Common myeloid progenitor, CD34-positive (primary cell): ENCODE results near the gene ULK2.

ENCODE experiments used
- CTCF ChIA-PET: fragments of 350-600 bp; sonication (Branson Sonifier 250); formaldehyde crosslinking; loops from one replicate; lab custom pipeline; 2021; ENCODE audit warnings: antibody characterized with exemption; lab: Charles Lee
- POLR2A ChIA-PET: fragments of 350-600 bp; sonication (Branson Sonifier 250); formaldehyde crosslinking; loops from one replicate; lab custom pipeline; 2021; ENCODE audit warnings: antibody characterized with exemption; lab: Charles Lee
- DNase-seq, 3 donors: peaks; one replicate each; pipeline versions ENCODE4 v3.0.0 to v3.0.0-alpha.2; 2013
- H3K27ac ChIP-seq, 2 experiments: 1 replicate in 1 of 2; 2 replicates in 1 of 2; pipeline ENCODE4 v1.7.0; 2013; ENCODE audit warnings: inconsistent platforms in 2 of 2, low read length in 2 of 2, mild to moderate bottlenecking in 2 of 2, low read depth in 1 of 2, moderate library complexity in 1 of 2; ENCODE audit not compliant: severe bottlenecking in 2 of 2, insufficient read depth in 1 of 2, poor library complexity in 1 of 2
- H3K27me3 ChIP-seq, 5 experiments: replicated peaks in 2 of 5; 1 replicate in 3 of 5; 2 replicates in 2 of 5; pipeline versions ENCODE4 v1.6.1 to v1.7.0; 2013; ENCODE audit warnings: low read length in 4 of 5, mild to moderate bottlenecking in 2 of 5, moderate library complexity in 2 of 5, inconsistent platforms in 1 of 5; ENCODE audit not compliant: insufficient read depth in 5 of 5, control insufficient read depth in 4 of 5
- H3K36me3 ChIP-seq, 4 experiments: 1 replicate in 2 of 4; 2 replicates in 2 of 4; pipeline versions ENCODE4 v1.6.1 to v1.7.0; 2013; ENCODE audit warnings: low read length in 3 of 4, control low read depth in 1 of 4, mild to moderate bottlenecking in 1 of 4; ENCODE audit not compliant: control insufficient read depth in 4 of 4, insufficient read depth in 4 of 4
- H3K4me1 ChIP-seq, 4 experiments: 1 replicate in 3 of 4; 2 replicates in 1 of 4; pipeline versions ENCODE4 v1.6.1 to v1.7.1; 2013; ENCODE audit warnings: low read length in 3 of 4, mild to moderate bottlenecking in 3 of 4, control low read depth in 1 of 4, inconsistent platforms in 1 of 4, moderate library complexity in 1 of 4; ENCODE audit not compliant: control insufficient read depth in 4 of 4, insufficient read depth in 4 of 4; ENCODE audit errors: control extremely low read depth in 1 of 4
- H3K4me3 ChIP-seq, 7 experiments: 1 replicate in 4 of 7; 2 replicates in 3 of 7; pipeline versions ENCODE4 v1.5.1 to v1.7.0; 2013; ENCODE audit warnings: mild to moderate bottlenecking in 7 of 7, low read length in 6 of 7, moderate library complexity in 6 of 7, inconsistent platforms in 2 of 7, low read depth in 2 of 7, control low read depth in 1 of 7; ENCODE audit not compliant: insufficient read depth in 4 of 7, control insufficient read depth in 1 of 7; ENCODE audit errors: extremely low read depth in 1 of 7
- H3K9me3 ChIP-seq, 5 experiments: 1 replicate in 4 of 5; 2 replicates in 1 of 5; pipeline versions ENCODE4 v1.6.1 to v1.7.1; 2013; ENCODE audit warnings: low read length in 4 of 5, mild to moderate bottlenecking in 2 of 5, inconsistent platforms in 1 of 5, low read depth in 1 of 5, moderate library complexity in 1 of 5; ENCODE audit not compliant: control insufficient read depth in 4 of 5, insufficient read depth in 2 of 5; ENCODE audit errors: control extremely low read depth in 1 of 5
- WGBS: methylation state at CpG from one replicate; pipeline ENCODE4 v1.1.5; 2013; ENCODE audit not compliant: insufficient coverage; 5-methylcytosine and 5-hydroxymethylcytosine counted together

Gene ULK2

DNA sequence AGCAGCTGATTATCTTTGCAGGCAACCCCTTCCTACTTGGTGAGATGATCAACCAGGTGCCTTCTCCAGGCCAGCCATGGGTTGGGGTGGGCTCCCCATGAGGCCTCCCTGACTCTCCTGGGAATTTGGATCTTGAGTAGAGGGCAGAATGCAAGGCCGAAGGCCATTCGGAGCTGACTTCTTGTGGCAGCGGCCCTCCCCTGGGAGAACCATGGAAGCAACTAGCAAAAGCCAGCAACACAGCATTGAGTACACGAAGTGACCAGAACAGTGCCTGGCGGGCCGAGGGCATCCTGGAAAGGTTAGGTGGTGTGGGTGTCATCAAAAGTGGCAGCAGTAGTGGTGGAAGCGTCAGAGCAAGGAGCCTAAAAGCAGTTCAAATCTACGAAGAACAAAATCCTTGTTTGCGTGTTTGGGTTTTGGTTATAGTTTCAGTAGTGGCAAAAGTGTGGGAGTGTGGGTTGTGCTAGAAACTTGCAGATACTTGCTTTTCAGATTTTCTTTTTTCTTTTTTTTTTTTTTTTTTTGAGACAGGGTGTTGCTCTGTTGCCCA is 117.6 kb downstream of the ULK2 start:
- DNase-seq: no peak
- Histone ChIP-seq H3K4me3 (no peak overlapping the region), H3K27me3 (peaks cover 0 to 2% (median 0%) of the 10 kb centered on the region in 5 experiments), H3K36me3 (no peaks in the 10 kb centered on the region), H3K4me1 (peaks cover 0 to 18% (median 13%) of the 10 kb centered on the region in 4 experiments), H3K27ac (no peak overlapping the region), H3K9me3 (no peaks in the 10 kb centered on the region)
- ChIA-PET POLR2A (no interaction called here), CTCF (interaction anchor here (1.2 kb wide), 1 partner anchor 13 kb away, joined by 3 read pairs; no protein-coding TSS in a partner anchor)
- WGBS: 93% methylated on average over 8 of the region's 9 CpGs

DNA sequence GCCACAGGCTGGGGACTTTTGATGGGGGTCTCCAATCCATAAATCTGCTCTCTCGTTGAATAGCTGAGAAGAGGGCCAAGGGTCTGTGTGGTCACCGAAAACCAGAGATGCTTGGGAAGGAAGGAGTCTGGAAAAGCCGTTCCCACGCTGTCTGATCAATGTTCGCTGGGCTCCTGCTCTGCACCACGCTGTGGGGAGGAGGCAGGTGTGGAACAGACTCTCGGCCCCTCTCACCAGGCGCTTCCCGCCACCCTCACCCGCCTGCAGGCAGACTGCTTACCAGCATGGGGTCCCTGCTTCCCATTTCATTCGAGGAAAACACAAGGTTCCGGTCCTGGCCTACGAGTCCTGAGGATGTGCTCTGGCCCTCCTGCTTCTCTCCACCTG is 118.9 kb downstream of the ULK2 start:
- CTCF ChIA-PET: interaction anchor here (5.3 kb wide), 1 partner anchor 14 kb away, joined by 44 read pairs; no protein-coding TSS in a partner anchor
- POLR2A ChIA-PET: no interaction called here
- H3K9me3 ChIP-seq: no peaks in the 10 kb centered on the region
- no peak overlapping the region for H3K4me3 ChIP-seq
- WGBS: 92% methylated on average over 13 of the region's 13 CpGs
- H3K27ac ChIP-seq: no peak overlapping the region
- peaks cover 0 to 2% (median 0%) of the 10 kb centered on the region in 5 experiments for H3K27me3 ChIP-seq
- no peaks in the 10 kb centered on the region for H3K36me3 ChIP-seq
- H3K4me1 ChIP-seq: peaks cover 0 to 23% (median 18%) of the 10 kb centered on the region in 4 experiments
- DNase-seq: no peak

DNA sequence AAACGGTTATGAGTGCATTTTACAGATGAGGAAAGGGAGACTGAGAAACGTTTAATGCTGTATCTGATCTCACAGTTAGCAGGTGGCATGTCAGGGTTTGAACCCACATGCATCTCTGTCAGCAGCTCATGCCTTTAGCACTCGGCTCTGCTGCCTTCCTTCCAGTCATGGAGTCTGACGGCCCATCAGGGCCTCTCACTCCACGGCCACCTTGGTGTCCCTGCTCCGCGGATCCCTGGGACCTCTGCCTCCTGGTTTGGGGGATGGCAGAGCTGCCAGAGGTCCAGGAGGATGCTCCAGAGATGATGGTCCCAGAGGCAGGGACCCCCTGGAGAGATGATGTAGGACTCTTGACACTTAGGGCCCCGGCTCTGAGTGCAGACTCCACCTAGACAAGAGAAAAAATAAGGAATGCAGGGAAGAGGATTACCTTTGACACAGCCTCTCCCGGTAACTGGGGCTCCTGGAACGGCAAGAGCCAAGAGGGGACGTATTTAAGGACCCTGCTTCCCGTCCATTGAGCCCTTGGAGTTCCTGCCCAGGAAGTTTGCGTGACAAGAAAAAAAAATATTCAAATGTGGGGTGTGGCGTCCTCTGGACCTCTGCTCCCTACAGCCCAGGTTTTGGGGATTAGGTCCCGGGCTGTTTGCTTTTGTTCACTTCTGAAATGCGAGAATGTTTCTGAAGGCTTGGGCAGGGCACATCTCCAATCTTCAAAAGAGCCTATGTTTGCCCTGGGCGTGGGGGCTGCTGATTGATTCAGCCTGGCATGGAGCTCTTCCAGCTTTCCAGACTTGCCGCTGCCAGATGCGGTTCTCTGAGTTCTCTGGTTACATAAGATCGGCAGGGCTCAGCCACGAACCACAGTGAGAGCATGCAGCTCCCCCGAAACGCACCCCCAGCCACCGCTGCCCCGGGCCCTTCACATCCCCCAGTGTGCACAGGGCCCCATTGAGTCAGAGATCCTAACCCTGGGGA is 119.6 kb downstream of the ULK2 start, which contains the start of gene ALDH3A1:
TSS of gene ALDH3A1 (minus strand) at position 470 of the 978 bp plus-strand sequence. CDS start 3,169 bp downstream, outside the sequence.
- H3K36me3 ChIP-seq: no peaks in the 10 kb centered on the region
- no peak for DNase-seq
- H3K4me3 ChIP-seq: no peak within 1 kb of the TSS
- POLR2A ChIA-PET: no interaction called here
- peaks cover 0 to 2% (median 0%) of the 10 kb centered on the region in 5 experiments for H3K27me3 ChIP-seq
- H3K4me1 ChIP-seq: peaks cover 0 to 16% (median 14%) of the 10 kb centered on the region in 4 experiments
- CTCF ChIA-PET: interaction anchor here (5.3 kb wide), 1 partner anchor 14 kb away, joined by 44 read pairs; no protein-coding TSS in a partner anchor
- no peaks in the 10 kb centered on the region for H3K9me3 ChIP-seq
- WGBS: 82% methylated on average over 24 of the region's 25 CpGs
- H3K27ac ChIP-seq: no peak within 1 kb of the TSS

DNA sequence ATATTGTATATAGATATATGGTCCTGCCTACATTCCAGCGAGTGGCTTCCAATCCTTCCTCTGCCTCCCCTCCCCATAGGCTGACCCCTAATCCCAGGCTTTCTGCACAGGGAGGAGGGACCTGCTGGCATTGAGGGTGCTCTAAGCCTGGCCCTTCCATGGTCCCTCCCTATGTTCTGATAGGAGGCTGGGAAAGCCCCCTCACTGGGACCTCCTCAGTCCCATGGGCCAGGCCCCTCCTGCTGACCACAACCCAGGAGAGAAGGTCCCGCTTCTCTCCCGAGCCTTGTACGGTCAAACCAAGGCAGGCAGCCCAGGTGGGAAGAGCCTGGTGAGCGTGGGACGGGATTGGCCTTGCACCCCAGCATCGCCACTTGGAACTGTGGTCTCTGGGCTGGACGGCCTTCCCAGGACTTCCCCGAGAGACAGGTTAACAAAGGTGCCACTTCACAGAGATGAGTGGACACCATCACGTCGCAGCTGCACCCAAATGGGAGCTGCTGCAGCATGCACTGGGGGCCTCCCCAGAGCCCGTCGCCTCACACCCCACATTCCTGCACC is 120.5 kb downstream of the ULK2 start:
- Histone ChIP-seq H3K27ac (no peak overlapping the region), H3K36me3 (no peaks in the 10 kb centered on the region), H3K4me3 (no peak overlapping the region), H3K9me3 (no peaks in the 10 kb centered on the region), H3K4me1 (peaks cover 0 to 8% (median 6%) of the 10 kb centered on the region in 4 experiments), H3K27me3 (peaks cover 0 to 2% (median 0%) of the 10 kb centered on the region in 5 experiments)
- WGBS: 100% methylated on average over 8 of the region's 13 CpGs
- ChIA-PET POLR2A (no interaction called here), CTCF (interaction anchor here (1.0 to 5.3 kb wide), 2 partner anchors 15 to 19 kb away, joined by 4 to 44 read pairs; no protein-coding TSS in a partner anchor)
- no peak for DNase-seq

DNA sequence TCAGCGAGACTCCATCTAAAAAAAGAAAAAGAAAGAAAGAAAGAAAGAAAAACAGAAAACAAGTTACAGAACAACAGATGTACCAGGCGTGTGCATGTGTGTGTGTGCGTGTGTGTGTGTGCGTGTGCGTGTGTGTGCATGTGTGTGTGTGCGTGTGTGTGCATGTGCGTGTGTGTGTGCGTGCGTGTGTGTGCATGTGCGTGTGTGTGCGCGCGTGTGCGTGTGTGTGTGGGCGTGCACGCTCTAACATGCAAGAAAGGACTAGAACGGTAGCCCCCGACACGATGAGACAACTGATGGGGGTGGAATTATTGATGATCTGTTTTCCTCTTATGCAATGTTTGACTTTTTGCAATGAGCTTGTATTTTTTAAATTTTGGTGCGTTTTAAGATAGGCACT is 121.2 kb downstream of the ULK2 start:
- POLR2A ChIA-PET: no interaction called here
- no peak overlapping the region for H3K4me3 ChIP-seq
- 95% methylated on average over 19 of the region's 20 CpGs for WGBS

DNA sequence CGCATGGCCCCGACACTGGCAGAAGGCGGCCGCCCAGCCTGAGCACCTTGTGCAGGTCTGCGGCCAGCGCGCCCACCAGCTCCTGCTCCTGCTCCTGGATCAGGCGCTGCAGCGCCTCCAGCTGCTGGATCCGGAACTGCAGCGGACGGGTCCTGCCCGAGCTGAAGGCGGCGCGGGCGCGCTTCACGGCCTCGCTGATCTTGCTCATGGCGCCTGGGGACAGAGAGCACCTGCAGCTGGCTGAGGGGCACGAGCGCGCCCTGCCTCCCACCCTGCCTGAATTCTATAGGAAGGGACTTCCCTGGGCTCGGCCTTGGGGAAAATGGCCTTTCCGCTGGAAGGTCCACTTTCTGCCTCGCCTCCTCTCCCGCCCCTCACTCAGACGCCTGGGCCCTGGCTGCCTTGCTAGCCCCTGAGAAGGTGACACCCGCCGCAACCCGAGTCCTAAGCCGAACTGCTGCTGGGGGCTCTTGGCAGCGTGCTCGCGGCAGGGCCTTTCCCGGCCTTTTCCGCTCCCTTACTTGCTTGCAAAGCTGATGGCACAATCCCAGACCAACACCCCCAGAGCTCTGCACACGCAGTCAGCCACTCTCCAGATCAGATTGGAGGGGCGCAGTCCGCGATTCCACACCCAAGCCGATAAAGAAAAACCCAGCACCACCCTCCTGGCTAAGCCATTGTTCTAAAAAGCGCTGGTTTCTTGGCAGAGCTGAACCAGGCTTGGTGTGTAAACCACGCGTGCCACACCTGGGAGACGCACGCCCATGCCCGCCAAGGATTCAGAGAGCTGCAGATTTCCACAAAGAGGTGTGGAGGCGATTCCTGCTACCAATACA is 122.6 kb downstream of the ULK2 start:
- WGBS: 60% methylated on average over 35 of the region's 50 CpGs
- Histone ChIP-seq H3K36me3 (no peaks in the 10 kb centered on the region), H3K4me1 (peaks cover 0 to 8% (median 6%) of the 10 kb centered on the region in 4 experiments), H3K27me3 (peaks cover 0 to 2% (median 0%) of the 10 kb centered on the region in 5 experiments), H3K9me3 (no peaks in the 10 kb centered on the region), H3K4me3 (peak overlapping the region in 4 of 7 experiments; percentile 22 to 80 (median 62)), H3K27ac (no peak overlapping the region)
- POLR2A ChIA-PET: no interaction called here
- CTCF ChIA-PET: interaction anchor here (0.8 to 5.3 kb wide), 15 partner anchors 8 to 382 kb away, joined by 3 to 44 read pairs (median 4); partner anchors contain the start of genes ALDH3A2 and B9D1
- peak; percentile 81 to 91 (median 88) for DNase-seq

More for the DNA sequence above, 121.2 kb downstream of the ULK2 start:
- Histone ChIP-seq H3K9me3 (no peaks in the 10 kb centered on the region), H3K36me3 (no peaks in the 10 kb centered on the region), H3K27ac (no peak overlapping the region), H3K27me3 (peaks cover 0 to 2% (median 0%) of the 10 kb centered on the region in 5 experiments), H3K4me1 (peaks cover 0 to 8% (median 6%) of the 10 kb centered on the region in 4 experiments)
- CTCF ChIA-PET: interaction anchor here (0.6 to 5.3 kb wide), 3 partner anchors 16 to 169 kb away, joined by 3 to 44 read pairs (median 4); no protein-coding TSS in a partner anchor
- no peak for DNase-seq
